ENCODE measurements around the gene PRR5. TPM values are rescaled to one million over a fixed set of nuclear protein-coding genes. Genes with fewer than 3 reads are reported as not detected.

Gene PRR5
- polyA plus RNA-seq, 1 of the 3 experiments (the other 2 are of a cell fraction): 1.3 TPM

DNA sequence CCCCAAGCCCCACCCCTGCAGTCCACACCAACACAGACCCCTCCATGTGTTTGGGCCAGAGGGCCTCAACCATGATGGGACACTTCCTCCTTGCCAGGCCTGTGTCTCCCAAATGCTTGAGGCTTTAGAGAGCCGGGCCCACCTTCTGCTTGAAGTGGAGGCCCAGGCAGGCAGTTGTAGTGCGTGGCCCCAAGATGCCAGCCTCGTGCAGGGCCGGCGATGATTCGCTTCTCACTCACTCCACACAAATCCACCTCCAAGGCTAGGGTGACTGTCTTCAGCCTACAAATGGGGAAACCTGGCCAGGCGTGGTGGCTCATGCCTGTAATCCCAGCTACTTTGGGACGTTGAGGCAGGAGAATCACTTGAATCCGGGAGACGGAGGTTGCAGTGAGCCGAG is 5.7 kb downstream of the PRR5 start (continued):
- no peak for TF ChIP-seq REST (IDR thresholded peaks at IDR 0.05; ENCODE audit: low read depth, low read length)
- TF ChIP-seq EZH2phosphoT487 (IDR thresholded peaks at IDR 0.05; ENCODE audit: borderline replicate concordance, low read depth): no peak
- TF ChIP-seq NFIC (IDR thresholded peaks at IDR 0.05; ENCODE audit: borderline replicate concordance): no peak
- no peak for TF ChIP-seq RFX5 (IDR thresholded peaks at IDR 0.05; ENCODE audit: low read length)

DNA sequence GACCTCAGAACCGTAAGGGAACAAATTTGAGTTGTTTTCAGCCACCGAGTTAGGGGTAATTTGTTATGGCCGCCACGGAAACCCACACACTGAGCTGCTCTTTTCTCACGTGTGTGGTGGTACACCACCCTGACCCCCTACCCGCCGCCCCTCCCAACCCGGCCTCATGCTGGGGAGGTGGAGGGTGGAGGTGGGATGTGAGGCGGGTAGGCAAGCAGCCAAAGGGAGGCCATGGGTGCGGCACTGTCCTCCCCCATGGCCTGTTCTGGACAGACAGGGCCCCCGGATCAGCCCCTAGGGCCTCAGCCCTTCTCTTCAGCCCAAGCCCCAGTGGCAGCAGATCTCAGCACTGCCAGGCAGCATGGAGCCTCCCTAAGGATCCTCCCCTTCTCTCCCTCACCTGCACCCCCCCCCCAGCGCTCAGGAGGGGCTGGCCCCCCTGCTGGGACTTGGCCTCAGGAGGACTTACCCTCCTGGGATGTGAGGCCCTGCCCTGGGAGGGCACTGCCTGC is 7.9 kb downstream of the PRR5 start:
- no peaks in the 10 kb centered on the region for H3K27me3 ChIP-seq (ENCODE audit: insufficient read depth)
- 93% methylated on average over 7 of the region's 12 CpGs for WGBS (ENCODE audit: low lambda C conversion rate)
- peaks cover 0 to 3% of the 10 kb centered on the region in 2 experiments; a peak in 1 of 4 replicates for H3K4me1 ChIP-seq (ENCODE audit: control insufficient read depth in 1 of 2, insufficient read depth in 2 of 2, low read depth in 1 of 2, low read length in 1 of 2)
- DNase-seq: no peak
- H3K27ac ChIP-seq (ENCODE audit: low read depth in 2 of 2, low read length in 1 of 2): no peak overlapping the region
- no peaks in the 10 kb centered on the region for H3K9me3 ChIP-seq
- POLR2A ChIA-PET: no interaction called here
- CTCF ChIA-PET: interaction anchor here (0.7 to 41.0 kb wide), 2 partner anchors 23 to 25 kb away, joined by 3 to 642 read pairs; no protein-coding TSS in a partner anchor
- no peak overlapping the region for H3K4me3 ChIP-seq (ENCODE audit: low read depth in 2 of 2, low read length in 1 of 2)
- H3F3A ChIP-seq (replicated peaks; ENCODE audit: insufficient read depth): no peaks in the 10 kb centered on the region
- no peak overlapping the region for H3K4me2 ChIP-seq
- H3K9ac ChIP-seq: no peak overlapping the region
- TF ChIP-seq CHD2 (IDR thresholded peaks at IDR 0.05; ENCODE audit: low read length, partially characterized antibody) (no peak), TEAD4 (IDR thresholded peaks at IDR 0.05; ENCODE audit: borderline replicate concordance, insufficient read depth) (no peak), GABPA (IDR thresholded peaks at IDR 0.05; ENCODE audit: low read depth) (no peak), EP300 (IDR thresholded peaks at IDR 0.05; ENCODE audit: borderline replicate concordance in 1 of 2, low read depth in 1 of 2, low read length in 1 of 2) (no peak), FOXJ3 (CRISPR knock-in tag; IDR thresholded peaks at IDR 0.05) (no peak)
- no peaks in the 10 kb centered on the region for H4K20me1 ChIP-seq (ENCODE audit: insufficient read depth)
- H3K79me2 ChIP-seq (ENCODE audit: insufficient read depth): no peaks in the 10 kb centered on the region
- no peak overlapping the region for H2AFZ ChIP-seq (ENCODE audit: low read depth)
- H3K9me2 ChIP-seq: no peaks in the 10 kb centered on the region
- H3K36me3 ChIP-seq (replicated peaks in 1 of 2; ENCODE audit: control insufficient read depth in 1 of 2, insufficient read depth in 2 of 2, low read length in 1 of 2): no peaks in the 10 kb centered on the region

DNA sequence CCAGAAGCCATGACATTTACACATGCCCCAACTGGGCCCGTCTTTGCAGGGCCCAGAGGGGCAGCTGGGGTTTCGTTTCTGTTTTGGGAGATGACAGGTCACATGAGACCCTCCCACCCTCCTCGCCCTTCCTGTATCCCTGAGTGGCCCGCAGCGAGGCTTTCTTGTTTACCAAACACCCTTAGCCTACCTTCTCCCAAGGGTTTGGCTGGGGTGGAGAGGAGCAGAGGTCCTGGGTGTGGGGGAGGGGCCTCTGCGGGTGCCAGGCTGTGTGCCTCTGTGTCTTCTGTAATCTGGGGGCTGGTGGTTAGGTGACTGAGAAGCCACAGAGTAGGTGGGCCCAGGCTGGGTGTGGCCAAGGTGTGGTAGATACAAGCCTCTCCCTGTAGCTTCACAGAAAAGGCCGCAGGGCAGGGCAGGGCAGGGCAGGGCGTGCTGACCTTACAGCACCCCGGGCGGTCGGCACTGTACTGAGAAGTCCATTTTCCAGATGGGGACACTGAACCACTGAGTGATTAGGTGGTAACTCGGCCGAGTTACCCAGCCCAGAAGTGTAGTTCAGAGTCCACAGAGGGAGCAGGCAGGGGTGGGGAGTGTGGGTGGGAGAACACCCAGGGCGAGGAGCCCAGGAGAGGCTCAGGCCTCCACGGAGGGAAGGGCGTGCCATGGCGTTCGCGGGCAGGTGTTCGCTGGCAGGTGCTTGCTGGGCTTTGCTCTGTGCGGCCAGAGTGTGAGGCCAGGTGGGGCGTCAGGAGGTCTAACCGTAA is 8.7 kb downstream of the PRR5 start:
- no peak overlapping the region for H3K4me2 ChIP-seq
- TF ChIP-seq FOSL2 (IDR thresholded peaks at IDR 0.05; ENCODE audit: borderline replicate concordance, low read depth) (no peak), CHD2 (IDR thresholded peaks at IDR 0.05; ENCODE audit: low read length, partially characterized antibody) (no peak), NRF1 (IDR thresholded peaks at IDR 0.05; ENCODE audit: low read depth, low read length) (no peak), CTCF (IDR thresholded peaks at IDR 0.05) (no peak), YY1 (IDR thresholded peaks at IDR 0.05; ENCODE audit: low read depth) (no peak), SIN3A (IDR thresholded peaks at IDR 0.05; ENCODE audit: borderline replicate concordance, low read depth, low read length) (no peak), RCOR1 (IDR thresholded peaks at IDR 0.05; ENCODE audit: low read length) (no peak)
- TF ChIP-seq, protein P1, sequence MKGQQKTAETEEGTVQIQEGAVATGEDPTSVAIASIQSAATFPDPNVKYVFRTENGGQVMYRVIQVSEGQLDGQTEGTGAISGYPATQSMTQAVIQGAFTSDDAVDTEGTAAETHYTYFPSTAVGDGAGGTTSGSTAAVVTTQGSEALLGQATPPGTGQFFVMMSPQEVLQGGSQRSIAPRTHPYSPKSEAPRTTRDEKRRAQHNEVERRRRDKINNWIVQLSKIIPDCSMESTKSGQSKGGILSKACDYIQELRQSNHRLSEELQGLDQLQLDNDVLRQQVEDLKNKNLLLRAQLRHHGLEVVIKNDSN (IDR thresholded peaks at IDR 0.05; ENCODE audit: borderline replicate concordance, low read depth): no peak
- TF ChIP-seq, protein P2, sequence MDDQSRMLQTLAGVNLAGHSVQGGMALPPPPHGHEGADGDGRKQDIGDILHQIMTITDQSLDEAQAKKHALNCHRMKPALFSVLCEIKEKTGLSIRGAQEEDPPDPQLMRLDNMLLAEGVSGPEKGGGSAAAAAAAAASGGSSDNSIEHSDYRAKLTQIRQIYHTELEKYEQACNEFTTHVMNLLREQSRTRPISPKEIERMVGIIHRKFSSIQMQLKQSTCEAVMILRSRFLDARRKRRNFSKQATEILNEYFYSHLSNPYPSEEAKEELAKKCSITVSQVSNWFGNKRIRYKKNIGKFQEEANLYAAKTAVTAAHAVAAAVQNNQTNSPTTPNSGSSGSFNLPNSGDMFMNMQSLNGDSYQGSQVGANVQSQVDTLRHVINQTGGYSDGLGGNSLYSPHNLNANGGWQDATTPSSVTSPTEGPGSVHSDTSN (IDR thresholded peaks at IDR 0.05): no peak

More for the DNA sequence above, 8.7 kb downstream of the PRR5 start:
- WGBS (ENCODE audit: low lambda C conversion rate): 74% methylated on average over 16 of the region's 23 CpGs
- no peak overlapping the region for H3K9ac ChIP-seq
- H3K9me3 ChIP-seq: no peaks in the 10 kb centered on the region
- no peak overlapping the region for H3K4me3 ChIP-seq (ENCODE audit: low read depth in 2 of 2, low read length in 1 of 2)
- no peak overlapping the region for H3K27ac ChIP-seq (ENCODE audit: low read depth in 2 of 2, low read length in 1 of 2)
- POLR2A ChIA-PET: no interaction called here
- H3K27me3 ChIP-seq (ENCODE audit: insufficient read depth): no peaks in the 10 kb centered on the region
- H4K20me1 ChIP-seq (ENCODE audit: insufficient read depth): no peaks in the 10 kb centered on the region
- no peak for DNase-seq
- CTCF ChIA-PET: interaction anchor here (41.0 kb wide), 1 partner anchor 22 kb away, joined by 642 read pairs; no protein-coding TSS in a partner anchor
- no peaks in the 10 kb centered on the region for H3F3A ChIP-seq (replicated peaks; ENCODE audit: insufficient read depth)
- no peaks in the 10 kb centered on the region for H3K79me2 ChIP-seq (ENCODE audit: insufficient read depth)
- peaks cover 0 to 3% of the 10 kb centered on the region in 2 experiments; a peak in 1 of 4 replicates for H3K4me1 ChIP-seq (ENCODE audit: control insufficient read depth in 1 of 2, insufficient read depth in 2 of 2, low read depth in 1 of 2, low read length in 1 of 2)
- H3K9me2 ChIP-seq: no peaks in the 10 kb centered on the region
- H3K36me3 ChIP-seq (replicated peaks in 1 of 2; ENCODE audit: control insufficient read depth in 1 of 2, insufficient read depth in 2 of 2, low read length in 1 of 2): no peaks in the 10 kb centered on the region
- H2AFZ ChIP-seq (ENCODE audit: low read depth): no peak overlapping the region
